DMS79 (cell line): ENCODE measurements around the gene GSK3B.
"Not testable (repeated sequence)": the region's sequence is repeated elsewhere in the genome, so short reads cannot be mapped to it uniquely, and the experiment has no call there.

ENCODE experiments used
- DNase-seq: peaks from one replicate; lab custom pipeline; 2025; lab: John Stamatoyannopoulos, UW

GSK3B gene

DNA sequence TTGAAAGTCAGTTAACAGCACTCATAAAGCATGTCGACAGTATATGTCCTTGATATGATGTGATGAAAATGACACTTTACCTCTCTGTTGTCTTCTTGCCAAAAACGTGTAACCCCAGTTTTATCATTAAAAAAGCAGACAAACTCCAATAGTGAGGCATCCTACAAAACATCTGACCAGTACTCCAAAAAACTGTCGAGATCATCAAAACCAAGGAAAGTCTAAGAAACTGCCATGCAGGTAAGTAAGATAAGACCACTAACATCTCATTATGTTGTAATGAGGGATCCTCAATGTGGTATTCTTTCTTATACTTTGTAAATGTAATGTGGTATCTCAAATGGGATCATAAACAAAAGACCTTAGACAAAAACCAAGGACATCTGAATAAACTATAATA lies 160.0 kb downstream of the GSK3B start:
- no peak for DNase-seq

GRCh38 chr3:119933207-119933606 lies 161.0 kb downstream of the GSK3B start:
- no peak for DNase-seq

DNA sequence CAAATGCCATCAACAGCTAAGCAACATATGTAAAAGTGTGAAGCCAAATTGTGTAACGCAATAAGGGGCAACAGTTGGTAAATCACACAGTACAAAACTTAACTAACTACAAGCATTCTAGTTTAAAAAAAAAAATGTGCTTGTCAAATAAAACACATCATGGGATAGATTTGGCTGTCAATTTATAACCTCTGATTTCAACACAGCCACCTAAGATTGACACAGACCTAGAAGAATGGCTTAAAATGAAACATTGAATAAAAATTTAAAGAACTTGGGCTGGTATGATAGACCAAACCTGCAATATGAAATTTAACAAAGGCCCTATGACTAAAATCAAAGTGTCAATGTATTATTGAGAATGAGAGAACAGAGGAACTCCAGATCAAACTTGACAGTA lies 164.0 kb downstream of the GSK3B start:
- no peak for DNase-seq

GRCh38 chr3:119927190-119927589 lies 167.1 kb downstream of the GSK3B start:
- DNase-seq = no peak

GRCh38 chr3:119924111-119925094 lies 169.8 kb downstream of the GSK3B start:
- no peak for DNase-seq

DNA sequence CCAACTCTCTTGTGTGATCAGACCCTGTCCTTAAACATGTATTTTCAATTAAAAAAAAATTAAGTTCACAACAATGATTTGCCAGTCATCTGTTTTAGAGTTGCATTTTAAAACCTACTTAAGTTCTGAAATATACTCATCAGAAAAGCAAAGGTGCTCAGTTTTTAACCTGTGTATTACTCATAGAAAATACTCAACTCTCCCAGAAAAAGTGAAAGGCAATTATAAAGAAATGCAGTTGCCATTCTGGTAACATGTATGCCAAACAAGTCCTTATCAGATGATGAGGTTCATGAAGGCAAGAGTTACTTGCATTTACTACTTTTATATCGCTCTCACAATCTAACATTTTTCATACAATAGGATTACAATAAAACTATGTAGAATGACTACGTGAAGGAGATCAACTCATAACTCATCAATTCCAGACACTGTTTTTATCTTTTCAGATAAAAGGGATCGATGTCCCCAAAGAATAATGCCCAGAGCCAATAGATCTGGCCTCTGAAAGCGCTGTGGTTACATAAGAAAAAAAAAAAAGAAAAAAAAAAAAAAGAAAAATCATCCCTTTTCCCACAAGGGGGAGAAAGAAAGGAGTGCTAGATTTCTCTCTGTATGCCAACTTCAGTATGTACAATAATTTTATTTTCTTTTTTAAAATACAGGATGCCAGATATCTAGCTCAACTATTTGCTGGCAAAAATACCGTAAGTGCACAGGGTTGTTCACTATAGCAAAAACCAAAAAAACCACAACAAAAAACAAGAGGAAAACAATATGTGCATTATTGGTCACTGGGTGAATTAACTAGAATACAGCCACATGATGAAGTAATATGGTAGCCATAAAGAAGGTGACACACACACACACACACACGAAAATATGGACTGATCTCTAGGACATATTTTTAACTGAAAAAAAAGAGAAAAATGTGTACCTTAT lies 175.0 kb downstream of the GSK3B start:
- DNase-seq = no peak

- no peak for DNase-seq
Measured at GRCh38 chr3:119913021-119913420, 181.2 kb downstream of the GSK3B start.

DNA sequence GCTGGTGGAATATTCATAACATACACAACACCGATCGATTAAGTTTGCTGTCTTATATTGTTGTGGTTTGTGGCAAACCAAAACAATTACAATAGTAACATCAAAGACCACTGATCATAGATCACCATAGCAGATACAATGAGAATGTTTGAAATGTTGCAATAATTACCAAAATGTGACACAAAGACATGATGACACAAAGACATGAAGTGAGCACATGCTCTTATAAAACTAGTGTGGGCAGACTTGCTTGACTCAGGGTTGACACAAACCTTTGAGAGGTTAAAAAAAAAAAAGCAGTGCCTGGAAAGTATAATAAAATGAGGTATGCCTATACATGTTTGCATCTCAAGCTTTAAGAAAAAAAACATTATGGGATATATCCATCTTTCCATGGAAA lies 182.0 kb downstream of the GSK3B start:
- no peak for DNase-seq

DNA sequence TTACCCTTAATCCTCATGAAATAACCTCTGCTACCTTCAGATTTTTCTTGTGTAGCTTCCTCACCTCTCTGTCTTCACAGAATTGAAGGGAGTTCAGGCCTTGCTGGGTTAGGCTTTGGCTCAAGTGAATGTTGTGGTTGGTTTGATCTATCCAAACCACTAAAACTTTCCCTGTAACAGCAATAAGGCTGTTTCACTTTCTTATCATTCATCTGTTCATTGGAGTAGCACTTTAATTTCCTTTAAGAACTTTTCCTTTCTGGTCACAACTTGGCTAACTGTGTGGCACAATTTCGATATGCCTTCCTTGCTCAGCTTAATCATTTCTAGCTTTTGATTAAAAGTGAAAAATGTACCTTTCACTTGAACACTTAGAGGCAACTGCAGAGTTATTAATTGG lies 182.5 kb downstream of the GSK3B start:
- no peak for DNase-seq

DNA sequence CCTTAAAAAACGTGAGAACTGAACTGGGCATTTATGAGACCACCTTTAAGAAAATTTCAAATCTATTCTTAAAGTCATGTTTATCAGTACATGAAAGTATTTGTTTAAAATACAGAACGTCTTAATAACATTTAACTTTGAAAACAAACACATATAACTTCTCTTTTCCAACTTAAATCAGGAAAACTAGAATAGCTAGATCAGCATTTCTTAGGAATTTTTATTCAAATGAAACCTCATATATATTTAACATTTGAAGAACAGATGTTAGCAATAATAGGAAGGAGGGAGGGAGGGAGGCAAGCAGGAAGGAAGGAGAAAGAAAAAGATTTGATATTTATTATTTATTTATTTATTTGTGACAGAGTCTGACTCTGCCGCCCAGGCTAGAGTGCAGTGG lies 192.2 kb downstream of the GSK3B start:
- DNase-seq = no peak

DNA sequence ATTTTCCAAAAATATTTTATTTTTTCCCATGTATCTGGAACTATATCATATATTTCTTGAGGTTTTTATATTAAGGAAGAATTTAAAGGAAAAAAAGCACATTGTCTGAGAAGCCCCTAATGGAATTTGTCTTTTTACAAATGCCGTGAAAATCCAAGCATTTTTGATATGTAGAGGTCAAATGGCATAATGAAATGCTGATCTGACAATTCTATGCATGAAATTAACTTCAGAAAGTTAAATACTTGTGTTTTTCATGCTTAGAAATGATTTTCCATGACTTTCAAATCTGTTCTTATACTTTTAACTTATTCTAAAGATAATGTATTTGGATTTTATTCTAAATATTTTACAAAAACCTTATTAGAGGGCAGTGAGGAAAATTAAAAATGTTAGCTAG lies 193.1 kb downstream of the GSK3B start:
- no peak for DNase-seq

DNA sequence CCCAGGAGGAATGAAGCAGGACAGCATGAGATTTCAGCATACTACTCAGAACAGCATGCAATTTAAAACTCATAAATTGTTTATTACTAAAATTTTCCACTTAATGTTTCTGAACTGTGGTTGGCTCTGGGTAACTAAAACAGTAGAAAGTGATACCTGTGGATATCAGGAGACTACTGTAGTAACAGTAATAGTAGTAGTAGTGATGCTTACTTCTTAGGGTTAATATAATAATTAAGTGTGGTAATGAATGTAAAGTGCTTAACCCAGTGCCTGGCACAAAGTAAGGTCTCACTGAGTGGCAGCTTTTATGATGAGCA lies 195.1 kb downstream of the GSK3B start:
- no peak for DNase-seq

- DNase-seq = no peak
Measured at GRCh38 chr3:119898478-119899191, 195.6 kb downstream of the GSK3B start.

- no peak for DNase-seq
Measured at GRCh38 chr3:119894195-119894594, 200.1 kb downstream of the GSK3B start.

DNA sequence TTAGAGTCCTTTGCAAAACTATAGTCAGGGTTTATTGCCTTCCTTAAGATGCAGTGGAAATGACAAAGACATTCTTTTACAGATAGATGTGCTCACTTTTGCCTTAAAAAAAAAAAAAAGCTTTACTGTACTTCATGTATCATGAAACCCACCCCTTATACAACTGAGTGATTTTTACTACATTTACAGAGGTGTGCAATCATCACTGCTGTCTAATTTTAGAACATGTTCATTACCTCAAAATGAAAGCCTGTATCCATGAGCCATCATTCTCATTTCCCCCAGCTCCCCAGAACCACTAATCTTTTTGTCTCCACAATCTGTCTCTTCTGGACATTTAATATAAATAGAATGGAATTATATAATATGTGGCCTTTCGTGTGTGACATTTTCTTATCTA lies 200.5 kb downstream of the GSK3B start:
- DNase-seq = no peak

- peak; percentile 12 for DNase-seq
Measured at GRCh38 chr3:119891944-119892721, 202.1 kb downstream of the GSK3B start.

GRCh38 chr3:119888681-119889080 lies 205.6 kb downstream of the GSK3B start:
- not testable (repeated sequence) for DNase-seq

- no peak for DNase-seq
Measured at GRCh38 chr3:119885746-119886530, 208.3 kb downstream of the GSK3B start.

- no peak for DNase-seq
Measured at GRCh38 chr3:119884161-119884557, 210.1 kb downstream of the GSK3B start.

- DNase-seq = no peak
Measured at GRCh38 chr3:119883461-119884160, 210.6 kb downstream of the GSK3B start.
